A673 (cell line): ENCODE data around the gene EXOSC2.

Experiments
- EZH2 ChIP-seq: fragments of 200-600 bp; sonication (generic); IDR thresholded peaks from 2 replicates; pipeline ENCODE4 v1.6.1; 2017; ENCODE audit warnings: borderline replicate concordance, low read depth, mild to moderate bottlenecking, mixed read lengths, antibody characterized with exemption, low read length; ENCODE audit not compliant: poor library complexity, severe bottlenecking
- TF ChIP-seq, protein P1 (sequence below): fragments of 300-800, 200-600 bp; sonication (generic); conservative IDR thresholded peaks from 2 replicates; pipeline ENCODE4 v1.5.1; 2017; ENCODE audit warnings: low read depth, mild to moderate bottlenecking, antibody characterized with exemption, low read length, moderate library complexity, mixed read lengths

DNA sequence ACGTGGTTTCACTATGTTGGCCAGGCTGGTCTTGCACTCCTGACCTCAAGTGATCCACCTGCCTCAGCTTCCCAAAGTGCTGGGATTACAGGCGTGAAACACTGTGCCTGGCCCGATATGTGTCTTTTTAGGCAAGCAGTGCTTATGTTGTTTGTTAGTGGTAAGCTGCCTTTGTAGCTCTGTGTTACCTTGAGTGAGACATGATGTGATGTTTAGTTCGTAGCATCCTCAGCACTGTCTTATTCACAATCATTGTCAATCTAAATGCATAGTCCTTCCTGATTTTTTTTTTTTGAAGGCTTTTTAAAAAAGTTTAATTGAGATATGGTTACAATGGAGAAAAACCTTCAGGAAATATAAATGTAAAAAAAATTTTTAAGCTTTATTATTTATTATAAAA, 45.5 kb downstream of the EXOSC2 start:
- TF ChIP-seq, protein P1, sequence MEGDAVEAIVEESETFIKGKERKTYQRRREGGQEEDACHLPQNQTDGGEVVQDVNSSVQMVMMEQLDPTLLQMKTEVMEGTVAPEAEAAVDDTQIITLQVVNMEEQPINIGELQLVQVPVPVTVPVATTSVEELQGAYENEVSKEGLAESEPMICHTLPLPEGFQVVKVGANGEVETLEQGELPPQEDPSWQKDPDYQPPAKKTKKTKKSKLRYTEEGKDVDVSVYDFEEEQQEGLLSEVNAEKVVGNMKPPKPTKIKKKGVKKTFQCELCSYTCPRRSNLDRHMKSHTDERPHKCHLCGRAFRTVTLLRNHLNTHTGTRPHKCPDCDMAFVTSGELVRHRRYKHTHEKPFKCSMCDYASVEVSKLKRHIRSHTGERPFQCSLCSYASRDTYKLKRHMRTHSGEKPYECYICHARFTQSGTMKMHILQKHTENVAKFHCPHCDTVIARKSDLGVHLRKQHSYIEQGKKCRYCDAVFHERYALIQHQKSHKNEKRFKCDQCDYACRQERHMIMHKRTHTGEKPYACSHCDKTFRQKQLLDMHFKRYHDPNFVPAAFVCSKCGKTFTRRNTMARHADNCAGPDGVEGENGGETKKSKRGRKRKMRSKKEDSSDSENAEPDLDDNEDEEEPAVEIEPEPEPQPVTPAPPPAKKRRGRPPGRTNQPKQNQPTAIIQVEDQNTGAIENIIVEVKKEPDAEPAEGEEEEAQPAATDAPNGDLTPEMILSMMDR, result no peak
- no peak for TF ChIP-seq EZH2
